ENCODE data around the gene PDE8B. TPM values are rescaled to one million over a fixed set of nuclear protein-coding genes. Genes with fewer than 3 reads are reported as not detected.

The PDE8B gene
- total RNA-seq, 4 donors from 2014 or later, result 1.1 to 3.9 (median 1.5) TPM

- H3K4me1 ChIP-seq, result no peaks in the 10 kb centered on the region
- TF ChIP-seq POLR2AphosphoS5 (IDR thresholded peaks at IDR 0.05) (no peak), EP300 (IDR thresholded peaks at IDR 0.05) (no peak), POLR2A (IDR thresholded peaks at IDR 0.05) (no peak)
- TF ChIP-seq, protein P1, sequence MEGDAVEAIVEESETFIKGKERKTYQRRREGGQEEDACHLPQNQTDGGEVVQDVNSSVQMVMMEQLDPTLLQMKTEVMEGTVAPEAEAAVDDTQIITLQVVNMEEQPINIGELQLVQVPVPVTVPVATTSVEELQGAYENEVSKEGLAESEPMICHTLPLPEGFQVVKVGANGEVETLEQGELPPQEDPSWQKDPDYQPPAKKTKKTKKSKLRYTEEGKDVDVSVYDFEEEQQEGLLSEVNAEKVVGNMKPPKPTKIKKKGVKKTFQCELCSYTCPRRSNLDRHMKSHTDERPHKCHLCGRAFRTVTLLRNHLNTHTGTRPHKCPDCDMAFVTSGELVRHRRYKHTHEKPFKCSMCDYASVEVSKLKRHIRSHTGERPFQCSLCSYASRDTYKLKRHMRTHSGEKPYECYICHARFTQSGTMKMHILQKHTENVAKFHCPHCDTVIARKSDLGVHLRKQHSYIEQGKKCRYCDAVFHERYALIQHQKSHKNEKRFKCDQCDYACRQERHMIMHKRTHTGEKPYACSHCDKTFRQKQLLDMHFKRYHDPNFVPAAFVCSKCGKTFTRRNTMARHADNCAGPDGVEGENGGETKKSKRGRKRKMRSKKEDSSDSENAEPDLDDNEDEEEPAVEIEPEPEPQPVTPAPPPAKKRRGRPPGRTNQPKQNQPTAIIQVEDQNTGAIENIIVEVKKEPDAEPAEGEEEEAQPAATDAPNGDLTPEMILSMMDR (IDR thresholded peaks at IDR 0.05), result no peak
- H3K36me3 ChIP-seq, result peaks cover 2% of the 10 kb centered on the region
- DNase-seq (ENCODE audit: low spot score in 2 of 2), result no peak
- no peak overlapping the region for H3K4me3 ChIP-seq
- H3K27me3 ChIP-seq, result no peaks in the 10 kb centered on the region
- no peaks in the 10 kb centered on the region for H3K9me3 ChIP-seq
- 86% methylated on average over 8 of the region's 8 CpGs for WGBS
- no peak overlapping the region for H3K27ac ChIP-seq
Measured at GRCh38 chr5:77419644-77420582, 209.4 kb downstream of the PDE8B start.

DNA sequence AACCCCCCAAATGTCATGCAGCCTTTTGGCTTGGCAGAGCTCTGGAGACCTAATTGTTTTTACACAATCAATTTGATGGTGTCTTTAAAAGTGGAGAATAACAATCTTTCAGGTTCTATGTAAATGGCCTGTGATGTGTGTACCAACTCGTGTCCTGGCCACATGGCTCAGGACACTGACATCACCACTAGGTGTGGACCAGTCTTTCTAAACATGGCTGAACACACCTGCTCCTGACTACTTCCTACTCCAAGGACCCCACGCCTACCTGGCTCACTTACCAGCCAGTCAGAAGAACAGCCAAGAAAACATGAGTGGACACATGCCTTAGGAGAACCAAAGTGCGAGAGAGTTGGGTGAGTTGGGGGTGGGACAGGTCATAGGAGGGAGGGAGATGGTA is 210.5 kb downstream of the PDE8B start:
- Histone ChIP-seq H3K27ac (no peak overlapping the region), H3K4me1 (peaks cover under 1% of the 10 kb centered on the region), H3K27me3 (no peaks in the 10 kb centered on the region), H3K4me3 (no peak overlapping the region), H3K9me3 (no peaks in the 10 kb centered on the region), H3K36me3 (peaks cover 12% of the 10 kb centered on the region)
- TF ChIP-seq POLR2AphosphoS5 (IDR thresholded peaks at IDR 0.05), result no peak
- TF ChIP-seq, protein P1 (IDR thresholded peaks at IDR 0.05), result no peak
- TF ChIP-seq POLR2A (IDR thresholded peaks at IDR 0.05), result no peak
- no peak for TF ChIP-seq EP300 (IDR thresholded peaks at IDR 0.05)
- WGBS, result 51% methylated on average over 3 of the region's 3 CpGs
- DNase-seq (ENCODE audit: low spot score in 2 of 2), result no peak

DNA sequence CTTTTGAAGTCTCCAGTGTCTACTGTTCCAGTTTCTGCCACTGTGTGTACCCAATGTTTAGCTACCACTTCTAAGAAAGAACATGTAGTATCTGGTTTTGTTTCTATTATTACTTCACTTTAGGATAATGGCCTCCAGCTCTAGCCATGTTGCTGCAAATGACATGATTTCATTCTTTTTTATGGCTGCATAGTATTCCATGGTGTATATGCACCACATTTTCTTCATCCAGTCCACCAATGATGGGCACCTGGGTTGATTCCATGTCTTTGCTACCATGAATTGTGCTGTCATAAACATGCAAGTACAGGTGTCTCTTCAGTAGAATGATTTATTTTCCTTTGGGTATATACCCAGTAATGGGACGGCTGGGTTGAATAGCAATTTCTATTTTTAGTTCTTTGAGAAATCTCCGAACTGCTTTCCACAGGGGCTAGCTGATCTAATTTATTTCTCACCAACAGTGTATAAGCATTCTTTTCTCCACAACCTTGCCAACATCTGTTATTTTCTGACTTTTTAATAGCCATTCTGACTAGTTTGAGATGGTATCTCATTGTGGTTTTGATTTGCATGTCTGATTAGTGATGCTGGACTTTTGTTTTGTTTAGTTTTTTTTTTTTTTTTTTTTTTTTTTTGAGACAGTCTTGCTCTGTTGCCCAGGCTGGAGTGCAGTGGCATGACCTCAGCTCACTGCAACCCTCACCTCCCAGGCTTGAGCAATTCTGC is 212.7 kb downstream of the PDE8B start:
- DNase-seq (ENCODE audit: low spot score in 2 of 2), result no peak
- H3K36me3 ChIP-seq, result peaks cover 16% of the 10 kb centered on the region
- WGBS, result 38% methylated on average over 2 of the region's 2 CpGs

DNA sequence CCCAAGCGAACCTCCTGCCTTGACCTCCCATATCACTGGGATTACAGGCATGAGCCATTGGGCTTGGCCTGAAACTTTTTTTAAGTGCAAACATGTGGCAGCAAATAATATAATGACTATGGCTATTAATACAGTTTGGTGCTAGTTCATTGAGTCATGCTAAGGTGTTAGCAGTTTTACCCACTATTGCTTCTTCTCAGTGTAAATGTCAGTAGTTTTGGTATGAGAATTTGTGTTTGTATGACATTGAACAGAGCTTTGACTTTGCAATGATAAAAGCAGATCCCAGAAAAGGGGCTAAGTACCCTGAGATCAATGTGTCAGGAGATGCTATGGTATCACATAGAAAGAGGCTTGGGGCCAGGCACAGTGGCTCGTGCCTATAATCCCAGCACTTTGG is 214.4 kb downstream of the PDE8B start:
- H3K36me3 ChIP-seq, result peaks cover 20% of the 10 kb centered on the region
- DNase-seq (ENCODE audit: low spot score in 2 of 2), result no peak
- no peak overlapping the region for H3K27ac ChIP-seq
- no peaks in the 10 kb centered on the region for H3K27me3 ChIP-seq
- no peaks in the 10 kb centered on the region for H3K9me3 ChIP-seq
- no peak for TF ChIP-seq EP300 (IDR thresholded peaks at IDR 0.05)
- 88% methylated on average over 2 of the region's 2 CpGs for WGBS
- peaks cover 12% of the 10 kb centered on the region for H3K4me1 ChIP-seq
- no peak overlapping the region for H3K4me3 ChIP-seq

More for the DNA sequence above, 212.7 kb downstream of the PDE8B start:
- no peak for TF ChIP-seq POLR2AphosphoS5 (IDR thresholded peaks at IDR 0.05)
- no peak for TF ChIP-seq POLR2A (IDR thresholded peaks at IDR 0.05)
- TF ChIP-seq EP300 (IDR thresholded peaks at IDR 0.05), result no peak
- TF ChIP-seq, protein P1 (IDR thresholded peaks at IDR 0.05), result no peak
- no peak overlapping the region for H3K4me3 ChIP-seq
- peaks cover 12% of the 10 kb centered on the region for H3K4me1 ChIP-seq
- no peaks in the 10 kb centered on the region for H3K27me3 ChIP-seq
- no peak overlapping the region for H3K27ac ChIP-seq
- H3K9me3 ChIP-seq, result no peaks in the 10 kb centered on the region

DNA sequence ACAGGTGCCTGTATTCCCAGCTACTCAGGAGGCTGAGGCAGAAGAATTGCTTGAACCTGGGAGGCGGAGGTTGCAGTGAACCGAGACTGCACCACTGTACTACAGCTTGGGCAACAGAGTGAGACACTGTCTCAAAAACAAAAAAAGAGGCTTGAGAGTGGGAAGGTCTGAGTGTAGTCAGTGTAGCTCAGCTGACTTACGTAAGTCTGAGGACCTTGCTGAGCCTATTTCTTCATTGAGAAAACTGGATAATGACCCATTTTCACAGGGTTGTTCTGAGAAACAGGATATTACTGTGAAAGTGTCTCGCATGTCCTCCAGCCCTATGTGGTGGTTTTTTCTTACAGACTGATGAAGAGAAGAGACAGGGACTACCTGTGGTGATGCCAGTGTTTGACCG is 214.9 kb downstream of the PDE8B start:
- WGBS, result 87% methylated on average over 5 of the region's 5 CpGs
- no peak for DNase-seq (ENCODE audit: low spot score in 2 of 2)
- no peaks in the 10 kb centered on the region for H3K9me3 ChIP-seq
- no peaks in the 10 kb centered on the region for H3K27me3 ChIP-seq
- H3K27ac ChIP-seq, result no peak overlapping the region
- TF ChIP-seq POLR2AphosphoS5 (IDR thresholded peaks at IDR 0.05), result no peak
- TF ChIP-seq, protein P1 (IDR thresholded peaks at IDR 0.05), result no peak
- TF ChIP-seq EP300 (IDR thresholded peaks at IDR 0.05), result no peak
- TF ChIP-seq POLR2A (IDR thresholded peaks at IDR 0.05), result no peak
- H3K4me3 ChIP-seq, result no peak overlapping the region
- H3K36me3 ChIP-seq, result peaks cover 22% of the 10 kb centered on the region
- H3K4me1 ChIP-seq, result peaks cover 12% of the 10 kb centered on the region

Data from suprapubic skin (tissue), 4 donors.